Mesendoderm (in vitro differentiated cells): ENCODE measurements around the gene DBH.

Source experiments
- DNase-seq: peaks from one replicate; pipeline ENCODE4 v3.0.0; 2013
- H2AK5ac ChIP-seq: 2 replicates; pipeline ENCODE4 v1.6.1; 2013; ENCODE audit warnings: low read length, inconsistent platforms
- H2BK120ac ChIP-seq: 2 replicates; pipeline ENCODE4 v1.6.1; 2013; ENCODE audit warnings: low read depth, mild to moderate bottlenecking, low read length, moderate library complexity, mixed read lengths
- H2BK15ac ChIP-seq: replicated peaks from 2 replicates; pipeline ENCODE4 v1.6.1; 2013; ENCODE audit warnings: low read depth, mild to moderate bottlenecking, moderate library complexity
- H2BK5ac ChIP-seq: 2 replicates; pipeline ENCODE4 v1.6.1; 2013; ENCODE audit warnings: low read length, inconsistent platforms
- H3K18ac ChIP-seq: 2 replicates; pipeline ENCODE4 v1.6.1; 2013; ENCODE audit warnings: mild to moderate bottlenecking, low read length, mixed read lengths
- H3K23ac ChIP-seq: one replicate; pipeline ENCODE4 v1.6.1; 2013; ENCODE audit warnings: low read length
- H3K27ac ChIP-seq: 2 replicates; pipeline ENCODE4 v1.5.1; 2013; ENCODE audit warnings: low read depth, mild to moderate bottlenecking, inconsistent platforms, low read length, moderate library complexity
- H3K27me3 ChIP-seq: 2 replicates; pipeline ENCODE4 v1.6.1; 2013; ENCODE audit warnings: low read length, control low read depth, mild to moderate bottlenecking, inconsistent platforms; ENCODE audit not compliant: insufficient read depth, poor library complexity
- H3K36me3 ChIP-seq: 2 replicates; pipeline ENCODE4 v1.6.1; 2013; ENCODE audit warnings: low read length, inconsistent platforms; ENCODE audit not compliant: control insufficient read depth, insufficient read depth
- H3K4ac ChIP-seq: one replicate; pipeline ENCODE4 v1.6.1; 2013; ENCODE audit warnings: low read depth, mild to moderate bottlenecking, low read length, moderate library complexity
- H3K4me1 ChIP-seq: 2 replicates; pipeline ENCODE4 v1.6.1; 2013; ENCODE audit warnings: low read depth, low read length, inconsistent platforms; ENCODE audit not compliant: control insufficient read depth
- H3K4me2 ChIP-seq: 2 replicates; pipeline ENCODE4 v1.6.1; 2013; ENCODE audit warnings: low read length
- H3K4me3 ChIP-seq: 2 replicates; pipeline ENCODE4 v1.5.1; 2013; ENCODE audit warnings: mild to moderate bottlenecking, low read length
- H3K56ac ChIP-seq: one replicate; pipeline ENCODE4 v1.6.1; 2013; ENCODE audit warnings: low read length
- H3K79me1 ChIP-seq: 2 replicates; pipeline ENCODE4 v1.6.1; 2013; ENCODE audit warnings: low read length, inconsistent platforms
- H3K79me2 ChIP-seq: 2 replicates; pipeline ENCODE4 v1.6.1; 2013; ENCODE audit warnings: mild to moderate bottlenecking, low read length; ENCODE audit not compliant: control insufficient read depth, insufficient read depth
- H3K9ac ChIP-seq: 2 replicates; pipeline ENCODE4 v1.6.1; 2013; ENCODE audit warnings: low read length, inconsistent platforms
- H4K5ac ChIP-seq: one replicate; pipeline ENCODE4 v1.6.1; 2013; ENCODE audit warnings: low read length
- H4K8ac ChIP-seq: one replicate; pipeline ENCODE4 v1.6.1; 2013; ENCODE audit warnings: low read depth, mild to moderate bottlenecking, control low read depth, low read length, moderate library complexity
- WGBS: extraction: QIAGEN DNeasy Blood & Tissue Kit; methylation state at CpG from one replicate; pipeline ENCODE4 v1.1.7; 2013; ENCODE audit warnings: low lambda C conversion rate, missing lambda C conversion rate; ENCODE audit not compliant: insufficient coverage; ENCODE audit errors: extremely low coverage; 5-methylcytosine and 5-hydroxymethylcytosine counted together

DBH gene

DNA sequence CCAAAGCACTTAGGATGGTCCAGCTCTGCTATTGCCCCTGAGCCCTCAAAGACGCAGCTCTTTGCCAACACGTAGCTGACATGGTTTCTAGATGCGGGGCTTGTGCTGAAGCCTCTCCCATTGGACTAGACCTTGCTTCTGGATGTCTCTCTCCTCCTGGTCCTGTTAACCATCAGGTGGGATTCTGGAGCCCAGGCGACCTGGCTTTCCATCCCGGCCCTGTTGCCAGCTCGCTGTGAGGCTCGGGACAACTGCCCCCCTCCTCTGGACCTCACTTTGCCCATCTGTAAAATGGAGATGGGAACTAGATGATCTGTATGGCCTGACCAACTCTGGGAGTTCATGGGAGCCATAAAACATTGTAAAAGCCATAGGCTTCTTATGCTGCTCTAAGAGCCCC is 4.0 kb downstream of the DBH start:
- no peaks in the 10 kb centered on the region for H3K79me1 ChIP-seq
- no peaks in the 10 kb centered on the region for H3K79me2 ChIP-seq
- no peak overlapping the region for H3K23ac ChIP-seq
- DNase-seq: no peak
- no peak overlapping the region for H3K4me3 ChIP-seq
- no CpG with 5 or more reads among the region's 7 CpGs for WGBS
- H2BK5ac ChIP-seq: no peak overlapping the region
- no peaks in the 10 kb centered on the region for H3K36me3 ChIP-seq
- no peak overlapping the region for H2BK15ac ChIP-seq
- no peak overlapping the region for H3K4me2 ChIP-seq
- no peak overlapping the region for H4K8ac ChIP-seq
- no peaks in the 10 kb centered on the region for H3K27me3 ChIP-seq
- H3K4ac ChIP-seq: no peak overlapping the region
- H3K27ac ChIP-seq: no peak overlapping the region
- no peaks in the 10 kb centered on the region for H3K4me1 ChIP-seq
- H3K56ac ChIP-seq: no peak overlapping the region
- no peak overlapping the region for H3K18ac ChIP-seq
- H3K9ac ChIP-seq: no peak overlapping the region
- H2BK120ac ChIP-seq: no peak overlapping the region
- H2AK5ac ChIP-seq: no peak overlapping the region
- H4K5ac ChIP-seq: no peak overlapping the region

- Histone ChIP-seq H3K9ac (no peak overlapping the region), H2AK5ac (no peak overlapping the region), H3K36me3 (no peaks in the 10 kb centered on the region), H2BK5ac (no peak overlapping the region), H2BK15ac (no peak overlapping the region), H3K56ac (no peak overlapping the region), H3K4me1 (no peaks in the 10 kb centered on the region), H2BK120ac (no peak overlapping the region), H3K4me2 (no peak overlapping the region), H3K79me1 (no peaks in the 10 kb centered on the region), H3K27ac (no peak overlapping the region), H4K5ac (no peak overlapping the region), H3K27me3 (no peaks in the 10 kb centered on the region), H3K18ac (no peak overlapping the region), H3K79me2 (no peaks in the 10 kb centered on the region), H3K23ac (no peak overlapping the region), H3K4me3 (no peak overlapping the region), H4K8ac (no peak overlapping the region), H3K4ac (no peak overlapping the region)
- WGBS: no CpG with 5 or more reads among the region's 13 CpGs
- no peak for DNase-seq
Measured at GRCh38 chr9:133640580-133641395, 4.6 kb downstream of the DBH start.

- Histone ChIP-seq H3K4me2 (no peak overlapping the region), H4K8ac (no peak overlapping the region), H3K27me3 (no peaks in the 10 kb centered on the region), H3K9ac (no peak overlapping the region), H3K4me3 (no peak overlapping the region), H3K36me3 (no peaks in the 10 kb centered on the region), H4K5ac (no peak overlapping the region), H2AK5ac (no peak overlapping the region), H3K4ac (no peak overlapping the region), H3K79me2 (no peaks in the 10 kb centered on the region), H2BK120ac (no peak overlapping the region), H3K79me1 (no peaks in the 10 kb centered on the region), H3K23ac (no peak overlapping the region), H3K18ac (no peak overlapping the region), H3K4me1 (no peaks in the 10 kb centered on the region), H2BK15ac (no peak overlapping the region), H2BK5ac (no peak overlapping the region), H3K56ac (no peak overlapping the region), H3K27ac (no peak overlapping the region)
- WGBS: no CpG with 5 or more reads among the region's 7 CpGs
- DNase-seq: no peak
Measured at GRCh38 chr9:133641396-133641655, 5.2 kb downstream of the DBH start.

- Histone ChIP-seq H3K27me3 (no peaks in the 10 kb centered on the region), H3K4me2 (no peak overlapping the region)
- no CpG with 5 or more reads among the region's 25 CpGs for WGBS
Measured at GRCh38 chr9:133641861-133642595, 5.9 kb downstream of the DBH start.

DNA sequence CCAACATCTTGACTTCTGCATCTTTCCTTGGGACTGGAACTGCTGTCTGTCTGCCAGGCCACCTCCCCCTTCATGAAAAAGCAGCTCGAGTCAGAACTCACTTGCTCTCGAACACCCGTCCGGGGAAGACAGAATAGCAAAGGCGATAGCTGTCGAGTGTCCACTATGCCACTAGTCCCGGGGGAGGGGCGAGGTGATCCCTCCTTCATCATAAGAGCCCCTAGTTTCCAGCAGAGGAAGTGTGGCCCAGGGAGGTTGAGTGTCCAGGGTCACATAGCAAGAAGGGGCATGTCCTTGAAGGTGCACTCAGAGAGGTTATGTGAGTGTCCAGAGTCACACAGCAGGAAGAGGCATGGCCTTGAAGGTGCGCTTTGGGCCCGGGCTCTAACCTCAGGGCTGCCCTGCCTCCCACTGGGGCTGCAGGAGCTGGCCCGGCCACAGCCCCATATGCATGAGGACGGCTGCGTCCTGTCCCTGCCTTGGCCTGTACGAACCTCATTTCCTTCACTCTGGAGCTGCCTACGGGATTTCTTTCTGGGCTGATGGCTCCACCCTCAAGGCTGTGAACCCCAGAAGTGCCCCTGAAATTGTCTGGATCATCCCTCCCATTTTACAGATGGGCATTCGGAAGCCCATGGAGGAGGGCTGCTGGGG is 6.7 kb downstream of the DBH start:
- no peak overlapping the region for H4K8ac ChIP-seq
- H3K23ac ChIP-seq: peak overlapping the region; percentile 66
- H3K27ac ChIP-seq: no peak overlapping the region
- H2BK120ac ChIP-seq: no peak overlapping the region
- no peaks in the 10 kb centered on the region for H3K36me3 ChIP-seq
- no peak overlapping the region for H3K18ac ChIP-seq
- no peaks in the 10 kb centered on the region for H3K79me1 ChIP-seq
- no peak overlapping the region for H2BK5ac ChIP-seq
- H3K4ac ChIP-seq: no peak overlapping the region
- H3K4me1 ChIP-seq: no peaks in the 10 kb centered on the region
- no peaks in the 10 kb centered on the region for H3K27me3 ChIP-seq
- H3K4me3 ChIP-seq: no peak overlapping the region
- no peak overlapping the region for H3K4me2 ChIP-seq
- no peak overlapping the region for H2BK15ac ChIP-seq
- H3K79me2 ChIP-seq: no peaks in the 10 kb centered on the region
- no peak overlapping the region for H3K56ac ChIP-seq
- no CpG with 5 or more reads among the region's 16 CpGs for whole genome bisulfite sequencing
- no peak overlapping the region for H3K9ac ChIP-seq
- no peak for DNase-seq
- no peak overlapping the region for H4K5ac ChIP-seq
- H2AK5ac ChIP-seq: no peak overlapping the region

More at GRCh38 chr9:133641861-133642595, 5.9 kb downstream of the DBH start:
- Histone ChIP-seq H3K79me2 (no peaks in the 10 kb centered on the region), H4K8ac (no peak overlapping the region), H3K9ac (no peak overlapping the region), H3K56ac (no peak overlapping the region), H3K4me3 (no peak overlapping the region), H2AK5ac (no peak overlapping the region), H4K5ac (no peak overlapping the region), H3K4ac (no peak overlapping the region), H3K23ac (no peak overlapping the region), H3K36me3 (no peaks in the 10 kb centered on the region), H3K18ac (no peak overlapping the region), H2BK15ac (no peak overlapping the region), H3K27ac (no peak overlapping the region), H2BK120ac (no peak overlapping the region), H3K4me1 (no peaks in the 10 kb centered on the region), H3K79me1 (no peaks in the 10 kb centered on the region), H2BK5ac (no peak overlapping the region)
- no peak for DNase-seq
